NCI-H1417 (cell line): ENCODE results near the gene IKZF1.

Experiments used
- DNase-seq, 3 experiments: peaks; one replicate each; lab custom pipeline; 2025; lab: John Stamatoyannopoulos, UW

Gene IKZF1

DNA sequence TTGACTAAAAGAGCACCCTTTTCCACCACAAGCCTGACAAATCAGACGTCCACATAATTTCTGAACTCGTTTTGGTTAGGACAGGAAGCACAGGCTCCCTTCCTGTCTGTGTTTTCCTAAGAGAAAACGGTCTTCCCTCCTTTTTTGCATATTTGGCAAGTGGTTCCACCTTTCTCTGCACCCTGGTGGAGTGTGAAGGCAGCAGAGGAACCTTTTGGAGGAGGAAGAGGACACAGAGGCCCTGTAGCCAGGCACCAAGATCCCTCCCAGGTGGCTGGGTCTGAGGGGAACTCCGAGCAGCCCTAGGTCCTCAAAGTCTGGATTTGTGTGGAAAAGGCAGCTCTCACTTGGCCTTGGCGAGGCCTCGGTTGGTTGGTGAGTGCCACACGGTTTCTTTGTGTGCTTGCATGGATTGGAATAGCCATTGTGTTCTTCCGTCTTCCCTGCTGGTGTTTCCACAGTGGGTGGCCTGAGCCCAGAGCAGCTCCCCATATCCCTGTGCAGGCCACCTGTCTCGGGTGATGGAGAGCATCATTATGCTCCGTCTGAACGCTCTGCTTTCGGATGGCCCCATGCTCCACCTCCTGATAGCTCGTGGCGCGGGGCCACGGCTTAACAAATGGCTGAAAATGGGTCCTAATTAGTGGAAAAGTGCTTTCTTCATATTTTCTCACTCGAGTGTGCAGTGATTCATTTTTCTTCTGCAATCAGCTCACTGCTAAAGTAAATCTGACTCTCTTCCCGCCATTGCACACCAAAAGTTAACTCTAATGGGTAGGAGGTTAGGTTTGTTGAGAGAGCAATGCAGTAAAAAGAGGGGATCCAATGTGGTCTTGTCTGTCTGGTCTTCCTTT lies 4.2 kb downstream of the IKZF1 start:
- DNase-seq: no peak

- no peak for DNase-seq
Measured at GRCh38 chr7:50309721-50310120, 5.2 kb downstream of the IKZF1 start.

- no peak for DNase-seq
Measured at GRCh38 chr7:50310361-50310760, 5.8 kb downstream of the IKZF1 start.

- DNase-seq: no peak
Measured at GRCh38 chr7:50310956-50311355, 6.4 kb downstream of the IKZF1 start.

- no peak for DNase-seq
Measured at GRCh38 chr7:50312250-50313162, 8.0 kb downstream of the IKZF1 start.

- no peak for DNase-seq
Measured at GRCh38 chr7:50314836-50315592, 10.5 kb downstream of the IKZF1 start.

DNA sequence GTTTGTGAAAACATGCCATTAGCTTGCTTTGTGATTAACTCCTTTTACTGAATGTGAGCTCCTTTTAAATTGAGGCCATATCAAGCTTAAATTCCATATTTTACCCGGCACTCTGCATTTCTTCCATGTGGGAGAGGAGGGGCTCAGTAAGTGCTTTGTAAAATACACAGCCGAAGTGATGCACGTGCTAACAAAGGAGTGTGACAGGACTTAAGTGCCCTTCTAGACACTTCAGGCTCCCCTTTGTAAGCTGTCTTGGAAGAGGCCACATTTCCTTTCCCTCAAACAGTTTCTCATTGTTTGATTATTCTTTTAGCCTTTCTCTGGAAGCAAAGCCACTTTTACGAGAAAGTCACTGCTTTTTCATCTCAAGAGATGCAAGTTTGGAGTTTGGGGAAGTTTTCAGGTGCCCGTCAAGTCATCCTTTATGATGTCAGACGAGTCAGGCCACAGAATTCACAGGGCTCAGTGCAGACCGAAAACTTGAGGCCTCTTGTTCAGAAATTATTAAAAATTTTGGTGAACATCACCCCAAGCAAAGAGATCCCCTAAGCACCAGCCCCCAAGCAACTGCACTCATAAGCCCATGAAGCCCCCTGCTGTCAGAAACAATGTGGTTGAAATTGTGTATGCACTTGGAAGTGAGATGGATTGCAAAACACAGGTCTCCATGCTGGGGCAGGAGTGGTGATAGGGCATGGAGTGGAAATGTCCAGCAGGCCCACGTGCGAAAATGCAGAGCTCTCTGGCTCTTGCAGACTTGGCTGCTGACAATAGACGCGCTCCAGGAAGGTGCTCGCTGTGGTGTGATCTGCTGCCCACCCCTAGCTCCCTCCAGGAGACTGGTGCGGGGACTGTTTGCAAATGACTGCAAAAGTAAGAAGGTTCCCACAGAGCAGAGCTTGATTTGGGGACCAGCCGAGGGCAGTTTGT lies 11.5 kb downstream of the IKZF1 start:
- DNase-seq: peak in 1 of 3 experiments; percentile 68

DNA sequence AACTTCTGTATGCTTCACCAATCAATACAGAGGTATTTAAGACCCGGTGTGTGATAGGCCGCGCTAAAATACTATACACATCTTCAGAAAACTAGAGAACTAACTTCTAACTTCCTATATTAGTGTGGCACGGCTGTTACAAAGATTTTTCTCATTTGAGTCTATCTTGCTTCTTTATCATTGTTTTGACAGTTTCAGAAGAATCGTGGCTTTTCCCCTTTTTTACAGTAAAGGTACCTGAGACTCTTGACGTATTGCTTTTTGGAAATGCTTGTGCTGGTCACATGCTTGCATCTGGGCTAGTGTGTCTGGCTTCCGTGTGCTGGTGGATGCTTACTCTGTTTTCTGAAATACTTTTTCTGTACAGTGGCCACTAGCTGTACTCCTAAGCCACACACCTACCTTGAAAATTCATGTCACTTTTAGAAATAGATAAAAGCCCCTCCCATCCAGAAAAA lies 12.7 kb downstream of the IKZF1 start:
- DNase-seq: no peak

- no peak for DNase-seq
Measured at GRCh38 chr7:50317697-50318669, 13.5 kb downstream of the IKZF1 start.

- DNase-seq: no peak
Measured at GRCh38 chr7:50321487-50322067, 17.1 kb downstream of the IKZF1 start.

DNA sequence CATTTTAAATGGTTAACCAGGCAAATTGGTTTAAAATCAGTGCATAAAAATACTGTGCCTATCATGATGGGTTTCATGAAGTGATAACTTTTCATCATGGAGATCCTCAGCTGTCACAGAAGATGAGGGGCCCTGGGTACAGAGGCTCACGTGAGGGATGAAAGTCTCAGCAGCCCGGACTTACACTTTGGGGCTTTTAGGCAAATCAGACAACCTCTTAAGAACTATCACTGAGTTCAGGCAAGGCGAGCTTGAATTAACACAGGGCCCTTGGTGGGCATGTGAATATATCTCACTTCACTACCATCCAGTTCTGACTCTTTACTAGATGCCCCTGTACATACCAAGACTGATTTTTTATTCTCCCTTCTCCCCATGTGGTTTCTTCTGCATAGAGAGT lies 19.6 kb downstream of the IKZF1 start:
- DNase-seq: no peak

DNA sequence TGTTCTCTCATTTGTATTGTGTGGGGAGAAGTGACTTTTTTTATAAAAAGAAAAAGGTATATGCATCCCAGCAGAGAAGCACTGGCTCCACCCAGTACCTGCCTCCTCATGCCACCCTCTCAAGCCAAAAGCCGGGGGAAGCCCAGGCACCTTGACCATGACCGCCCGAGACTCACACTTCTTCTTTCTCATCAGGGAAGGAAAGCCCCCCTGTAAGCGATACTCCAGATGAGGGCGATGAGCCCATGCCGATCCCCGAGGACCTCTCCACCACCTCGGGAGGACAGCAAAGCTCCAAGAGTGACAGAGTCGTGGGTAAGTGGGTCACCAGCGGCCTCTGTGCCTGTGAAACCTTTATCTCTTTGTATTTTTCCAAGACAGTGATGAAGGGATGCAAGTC lies 22.9 kb downstream of the IKZF1 start:
- DNase-seq: no peak

DNA sequence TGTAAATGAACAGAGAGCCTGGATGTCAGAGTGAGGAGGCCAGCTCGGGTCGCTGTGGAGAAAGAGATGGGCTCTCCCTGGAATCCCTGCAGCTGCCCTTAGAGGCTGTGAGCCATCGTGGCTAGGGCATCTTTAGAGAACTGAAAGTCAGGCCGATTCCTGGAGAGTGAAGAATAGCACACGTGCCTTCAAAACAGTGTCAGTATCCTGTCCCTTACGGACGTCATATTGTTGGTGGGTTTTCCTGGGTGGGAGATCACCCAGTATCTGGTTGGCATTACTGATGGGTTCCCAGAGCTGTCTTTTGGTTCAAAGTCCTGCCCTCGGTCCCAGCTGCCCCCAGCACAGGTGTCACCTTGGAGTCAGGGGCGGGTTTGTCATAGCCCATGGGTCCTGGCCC lies 25.3 kb downstream of the IKZF1 start:
- no peak for DNase-seq

- no peak for DNase-seq
Measured at GRCh38 chr7:50330254-50330653, 25.7 kb downstream of the IKZF1 start.

GRCh38 chr7:50330696-50331095 lies 26.2 kb downstream of the IKZF1 start:
- DNase-seq: no peak

DNA sequence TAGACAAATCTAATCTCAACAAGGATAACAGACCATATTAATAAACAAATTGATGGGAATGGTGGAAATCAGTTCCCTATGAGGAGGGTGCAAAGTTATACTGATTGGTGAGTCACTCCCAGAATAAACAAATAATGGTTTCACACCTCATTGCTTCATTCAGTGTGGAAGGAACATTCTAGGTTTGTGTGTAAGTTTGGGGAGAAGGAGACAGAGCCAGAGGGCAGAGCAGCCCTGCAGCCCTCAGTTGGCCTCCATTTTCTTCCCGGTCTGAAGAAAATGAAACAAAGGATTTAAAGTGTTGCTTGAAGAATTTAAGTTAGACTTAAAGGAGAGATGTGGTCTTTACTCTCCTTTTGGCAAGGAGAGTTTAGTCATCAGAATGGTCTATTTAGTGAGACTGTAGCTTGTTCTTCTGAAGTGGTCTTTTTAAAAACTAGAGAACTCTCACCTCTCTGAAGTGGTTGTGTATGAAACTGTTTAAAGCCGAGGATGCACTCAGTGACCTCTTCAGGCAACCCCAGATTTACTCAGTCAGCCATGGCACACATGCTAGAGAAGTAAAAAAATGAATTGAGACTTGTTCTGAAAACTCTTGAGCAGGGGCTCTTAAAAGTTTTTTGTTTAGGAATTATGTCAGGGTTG lies 27.2 kb downstream of the IKZF1 start:
- DNase-seq: no peak

- peak in 1 of 3 experiments; percentile 1 for DNase-seq
Measured at GRCh38 chr7:50332241-50333165, 28.0 kb downstream of the IKZF1 start.

- DNase-seq: no peak
Measured at GRCh38 chr7:50333221-50333651, 28.7 kb downstream of the IKZF1 start.
